Measurements from ENCODE around the gene EIF2AK3.

DNA sequence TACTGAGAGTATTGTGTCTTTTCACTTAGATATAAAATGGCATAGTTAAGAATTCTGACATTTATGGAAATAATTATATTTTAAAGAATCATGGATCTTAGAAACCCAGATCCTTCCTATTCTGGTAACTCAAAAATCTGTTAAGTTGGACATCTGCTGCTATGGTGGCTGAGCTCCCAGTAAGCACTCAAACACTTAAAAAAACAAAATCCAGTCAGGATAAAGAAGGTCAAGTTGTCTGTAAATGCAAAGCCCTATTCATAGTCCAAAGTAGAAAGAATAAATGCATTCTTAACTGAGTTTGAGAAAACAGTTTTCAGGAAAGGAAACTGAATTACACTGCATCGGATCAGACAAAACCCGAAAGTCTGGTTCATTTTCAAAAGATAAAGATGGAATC, 35.6 kb downstream of the EIF2AK3 start:
- TF ChIP-seq, protein P1, sequence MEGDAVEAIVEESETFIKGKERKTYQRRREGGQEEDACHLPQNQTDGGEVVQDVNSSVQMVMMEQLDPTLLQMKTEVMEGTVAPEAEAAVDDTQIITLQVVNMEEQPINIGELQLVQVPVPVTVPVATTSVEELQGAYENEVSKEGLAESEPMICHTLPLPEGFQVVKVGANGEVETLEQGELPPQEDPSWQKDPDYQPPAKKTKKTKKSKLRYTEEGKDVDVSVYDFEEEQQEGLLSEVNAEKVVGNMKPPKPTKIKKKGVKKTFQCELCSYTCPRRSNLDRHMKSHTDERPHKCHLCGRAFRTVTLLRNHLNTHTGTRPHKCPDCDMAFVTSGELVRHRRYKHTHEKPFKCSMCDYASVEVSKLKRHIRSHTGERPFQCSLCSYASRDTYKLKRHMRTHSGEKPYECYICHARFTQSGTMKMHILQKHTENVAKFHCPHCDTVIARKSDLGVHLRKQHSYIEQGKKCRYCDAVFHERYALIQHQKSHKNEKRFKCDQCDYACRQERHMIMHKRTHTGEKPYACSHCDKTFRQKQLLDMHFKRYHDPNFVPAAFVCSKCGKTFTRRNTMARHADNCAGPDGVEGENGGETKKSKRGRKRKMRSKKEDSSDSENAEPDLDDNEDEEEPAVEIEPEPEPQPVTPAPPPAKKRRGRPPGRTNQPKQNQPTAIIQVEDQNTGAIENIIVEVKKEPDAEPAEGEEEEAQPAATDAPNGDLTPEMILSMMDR (IDR thresholded peaks at IDR 0.05) = no peak
- TF ChIP-seq POLR2AphosphoS5 (IDR thresholded peaks at IDR 0.05) = no peak
- TF ChIP-seq POLR2A (IDR thresholded peaks at IDR 0.05; ENCODE audit: low read depth) = no peak
